B cell (primary cell): Measurements from ENCODE around the gene METTL17. TPM values are rescaled to one million over a fixed set of nuclear protein-coding genes. Genes with fewer than 3 reads are reported as not detected.

Source experiments
- ATAC-seq: fragments of 200-7000 bp; cut with Tn5 transposase; one replicate; pipeline ENCODE4 v1.10.0; 2021; ENCODE audit warnings: low read depth, mild to moderate bottlenecking, moderate number of reproducible peaks, moderate library complexity
- CTCF ChIA-PET: fragments of 350-600 bp; sonication (Branson Sonifier 250); formaldehyde crosslinking; loops from one replicate; lab custom pipeline; 2021; ENCODE audit warnings: antibody characterized with exemption, inconsistent platforms; lab: Charles Lee
- POLR2A ChIA-PET: fragments of 350-600 bp; sonication (Branson Sonifier 250); formaldehyde crosslinking; loops from one replicate; lab custom pipeline; 2021; ENCODE audit warnings: antibody characterized with exemption; lab: Charles Lee
- DNase-seq: peaks from one replicate; pipeline ENCODE4 v3.0.0; 2013
- H2AFZ ChIP-seq: 2 replicates; pipeline ENCODE4 v1.6.1; 2012; ENCODE audit warnings: mild to moderate bottlenecking, low read depth, low read length; ENCODE audit not compliant: insufficient read depth, poor library complexity, severe bottlenecking
- H3K27ac ChIP-seq, 2 donors: 1 replicate in 1 of 2; 2 replicates in 1 of 2; pipeline ENCODE4 v1.5.1; 2012 to 2013; ENCODE audit warnings: low read length in 2 of 2, mild to moderate bottlenecking in 2 of 2, moderate library complexity in 1 of 2
- H3K27me3 ChIP-seq, 4 experiments: fragments of 200-600 bp in 1 of 4; sonication (generic) in 1 of 4; replicated peaks in 1 of 4; 1 replicate in 2 of 4; 2 replicates in 2 of 4; pipeline versions ENCODE4 v1.6.1 to v1.7.0; 2013 to 2016; ENCODE audit warnings: low read length in 3 of 4, mild to moderate bottlenecking in 2 of 4, mixed read lengths in 1 of 4, moderate library complexity in 1 of 4; ENCODE audit not compliant: insufficient read depth in 4 of 4, control insufficient read depth in 3 of 4; ENCODE audit errors: control extremely low read depth in 1 of 4
- H3K36me3 ChIP-seq, 2 experiments: replicated peaks in 1 of 2; 1 replicate in 1 of 2; 2 replicates in 1 of 2; pipeline versions ENCODE4 v1.6.1 to v1.7.1; 2013; ENCODE audit warnings: low read length in 1 of 2; ENCODE audit not compliant: insufficient read depth in 2 of 2, control insufficient read depth in 1 of 2; ENCODE audit errors: control extremely low read depth in 1 of 2, extremely low read depth in 1 of 2
- H3K4me1 ChIP-seq, 2 donors: fragments of 200-600 bp in 1 of 2; sonication (generic) in 1 of 2; 1 replicate in 1 of 2; 2 replicates in 1 of 2; pipeline versions ENCODE4 v1.5.1 to v1.6.1; 2013 to 2017; ENCODE audit warnings: low read length in 2 of 2; ENCODE audit not compliant: control insufficient read depth in 2 of 2, insufficient read depth in 2 of 2
- H3K4me2 ChIP-seq: replicated peaks from 2 replicates; pipeline ENCODE3; 2012; ENCODE audit warnings: mild to moderate bottlenecking, low read depth, low read length; ENCODE audit not compliant: poor library complexity, severe bottlenecking
- H3K4me3 ChIP-seq, 5 experiments: fragments of 200-600 bp in 1 of 5; sonication (generic) in 1 of 5; 1 replicate in 3 of 5; 2 replicates in 2 of 5; pipeline versions ENCODE4 v1.5.1 to v1.7.0; 2011 to 2016; ENCODE audit warnings: low read length in 4 of 5, mild to moderate bottlenecking in 4 of 5, low read depth in 2 of 5, control low read depth in 1 of 5, moderate library complexity in 1 of 5; ENCODE audit not compliant: insufficient read depth in 1 of 5; ENCODE audit errors: control extremely low read depth in 1 of 5, extremely low read depth in 1 of 5
- H3K79me2 ChIP-seq: fragments of 200-600 bp; sonication (generic); one replicate; pipeline ENCODE4 v1.6.0; 2016; ENCODE audit warnings: low read length; ENCODE audit not compliant: control insufficient read depth, insufficient read depth
- H3K9ac ChIP-seq: fragments of 200-600 bp; sonication (generic); 2 replicates; pipeline ENCODE4 v1.6.1; 2017; ENCODE audit warnings: mild to moderate bottlenecking, low read length, moderate library complexity
- H3K9me3 ChIP-seq, 3 donors: one replicate each; pipeline versions ENCODE4 v1.6.1 to v1.7.1; 2013; ENCODE audit warnings: low read length in 2 of 3; ENCODE audit not compliant: control insufficient read depth in 2 of 3, insufficient read depth in 1 of 3; ENCODE audit errors: control extremely low read depth in 1 of 3
- H4K20me1 ChIP-seq: 2 replicates; pipeline ENCODE4 v1.6.0; 2012; ENCODE audit warnings: mild to moderate bottlenecking, low read length; ENCODE audit not compliant: insufficient read depth, control insufficient read depth, poor library complexity, severe bottlenecking
- H3K27ac Mint-ChIP-seq: one replicate; pipeline ENCODE4 v1.8.0; 2021; ENCODE audit warnings: mixed read lengths
- H3K27me3 Mint-ChIP-seq: one replicate; pipeline ENCODE4 v1.8.0; 2021; ENCODE audit warnings: mixed read lengths
- H3K4me1 Mint-ChIP-seq: one replicate; pipeline ENCODE4 v1.8.0; 2021; ENCODE audit warnings: mixed read lengths
- H3K4me3 Mint-ChIP-seq: one replicate; pipeline ENCODE4 v1.8.0; 2021; ENCODE audit warnings: mixed read lengths
- H3K9me3 Mint-ChIP-seq: one replicate; pipeline ENCODE4 v1.8.0; 2022; ENCODE audit warnings: mixed read lengths; ENCODE audit not compliant: insufficient read depth
- CTCF ChIP-seq: fragments of 200-600 bp; IDR thresholded peaks from one replicate; pipeline ENCODE4 v1.8.0; 2022; ENCODE audit warnings: antibody characterized with exemption, mild to moderate bottlenecking
- EZH2 ChIP-seq: IDR thresholded peaks from 2 replicates; pipeline ENCODE4 v1.6.1; 2012; ENCODE audit warnings: borderline replicate concordance, low read depth, mild to moderate bottlenecking, moderate library complexity, low read length; ENCODE audit not compliant: insufficient read depth, poor library complexity, severe bottlenecking
- WGBS: methylation state at CpG from one replicate; pipeline ENCODE4 v1.1.5; 2013; ENCODE audit warnings: missing lambda C conversion rate; ENCODE audit not compliant: insufficient coverage; 5-methylcytosine and 5-hydroxymethylcytosine counted together
- intact Hi-C: fragments of 100-400 bp; cut with micrococcal nuclease; formaldehyde crosslinking; loops from one replicate; pipeline ENCODE4 v1.10.0; 2022
- polyA plus RNA-seq: library from polyadenylated mRNA; depleted of rRNA; stranded (reverse); fragments of >200 nt; gene quantifications from 2 replicates; pipeline ENCODE4 v1.2.3, GENCODE V29; 2012
- total RNA-seq, 2 donors: library from RNA; stranded (reverse); fragments of 120-200 nt in 1 of 2; gene quantifications; 1 replicate in 1 of 2; 2 replicates in 1 of 2; pipeline versions ENCODE4 v1.2.3 to v1.2.4, GENCODE V29; 2013 to 2022

The METTL17 gene
- total and polyA plus RNA-seq, 2 donors (not counting 1 experiment from before 2014, with no cell fraction given) = 116 to 201 TPM

- DNase-seq (no peak), ATAC-seq (no peak)
- H3K9me3 ChIP-seq = no peaks in the 10 kb centered on the region
- H3K27ac Mint-ChIP-seq = no peak overlapping the region
- H2AFZ ChIP-seq = no peak overlapping the region
- TF ChIP-seq CTCF = no peak
- TF ChIP-seq EZH2 = no peak
- no peak overlapping the region for H3K4me3 ChIP-seq
- H3K9ac ChIP-seq = no peak overlapping the region
- H3K36me3 ChIP-seq = no peaks in the 10 kb centered on the region
- no peaks in the 10 kb centered on the region for H4K20me1 ChIP-seq
- H3K27ac ChIP-seq = no peak overlapping the region
- H3K79me2 ChIP-seq = no peaks in the 10 kb centered on the region
- peak overlapping the region; percentile 93 for H3K4me3 Mint-ChIP-seq
- H3K4me1 Mint-ChIP-seq = peaks cover 19% of the 10 kb centered on the region
- intact Hi-C loops = no loop called here
- H3K27me3 ChIP-seq = peaks cover 0 to 30% (median 8%) of the 10 kb centered on the region in 4 experiments
- whole genome bisulfite sequencing = 70% methylated on average over 6 of the region's 7 CpGs
- POLR2A ChIA-PET = no interaction called here
- peak overlapping the region; percentile 99 for H3K4me2 ChIP-seq
- H3K9me3 Mint-ChIP-seq = no peaks in the 10 kb centered on the region
- peaks cover 12 to 23% of the 10 kb centered on the region in 2 donors for H3K4me1 ChIP-seq
- peaks cover 19% of the 10 kb centered on the region for H3K27me3 Mint-ChIP-seq
- CTCF ChIA-PET = interaction anchor here (1.0 to 2.9 kb wide), 5 partner anchors 8 to 81 kb away, joined by 3 to 23 read pairs (median 9); no protein-coding TSS in a partner anchor
These were observed 33.4 kb downstream of the METTL17 start for GRCh38 chr14:21023174-21023573.

GRCh38 chr14:21023817-21024584 is 34.2 kb downstream of the METTL17 start:
- no peaks in the 10 kb centered on the region for H4K20me1 ChIP-seq
- H3K27me3 ChIP-seq = peaks cover 0 to 30% (median 8%) of the 10 kb centered on the region in 4 experiments
- intact Hi-C loops = loop anchor here (2.0 kb wide), 3 partner anchors 47 to 81 kb away; partner anchors contain the start of gene ARHGEF40
- peak overlapping the region; percentile 99 for H3K4me2 ChIP-seq
- H3K4me3 Mint-ChIP-seq = peak overlapping the region; percentile 93
- peak overlapping the region; percentile 67 for H3K27ac Mint-ChIP-seq
- peaks cover 12 to 23% of the 10 kb centered on the region in 2 donors for H3K4me1 ChIP-seq
- no peaks in the 10 kb centered on the region for H3K36me3 ChIP-seq
- TF ChIP-seq CTCF = no peak
- no peak for TF ChIP-seq EZH2
- H3K4me3 ChIP-seq = peak overlapping the region in 4 of 5 experiments; percentile 69 to 86 (median 80)
- no peaks in the 10 kb centered on the region for H3K9me3 Mint-ChIP-seq
- peak overlapping the region; percentile 78 for H3K9ac ChIP-seq
- H3K27me3 Mint-ChIP-seq = peaks cover 19% of the 10 kb centered on the region
- CTCF ChIA-PET = interaction anchor here (1.0 to 2.9 kb wide), 5 partner anchors 8 to 80 kb away, joined by 3 to 23 read pairs (median 9); no protein-coding TSS in a partner anchor
- POLR2A ChIA-PET = interaction anchor here (0.7 kb wide), 1 partner anchor 47 kb away, joined by 3 read pairs; no protein-coding TSS in a partner anchor
- peak; percentile 34 for DNase-seq
- H3K27ac ChIP-seq = no peak overlapping the region
- no peak for ATAC-seq
- peaks cover 19% of the 10 kb centered on the region for H3K4me1 Mint-ChIP-seq
- H2AFZ ChIP-seq = peak overlapping the region; percentile 97
- WGBS = 46% methylated on average over 6 of the region's 17 CpGs
- no peaks in the 10 kb centered on the region for H3K9me3 ChIP-seq
- no peaks in the 10 kb centered on the region for H3K79me2 ChIP-seq
